Left kidney (tissue), 8 donors: Measurements from ENCODE around the gene UBE2C. TPM values are rescaled to one million over a fixed set of nuclear protein-coding genes. Genes with fewer than 3 reads are reported as not detected.
"Not testable (repeated sequence)": the region's sequence is repeated elsewhere in the genome, so short reads cannot be mapped to it uniquely, and the experiment has no call there.

Experiments used
- DNase-seq: peaks from one replicate; pipeline ENCODE4 v3.0.0-alpha.2; 2013
- long read RNA-seq, 8 donors: transcript quantifications; one replicate each; lab custom pipeline, GENCODE V29; 2026
- polyA plus RNA-seq: library from polyadenylated mRNA; unstranded; fragments of 120-200 nt; gene quantifications from one replicate; pipeline ENCODE4 v1.2.1, GENCODE V29; 2013; ENCODE audit not compliant: insufficient read length

Gene UBE2C
- polyA plus RNA-seq: 84.4 TPM
- long read RNA-seq, donor 1, transcript UBE2C-204 (6 exons, 850 nt): major isoform, 29 of 59 reads
- long read RNA-seq, donor 1, partial matches to known transcripts: 22 of 59 reads
- long read RNA-seq, donor 1, other reads (novel, unspliced or antisense): 5 of 59 reads
- long read RNA-seq, donor 2, transcript UBE2C-204 (6 exons, 850 nt): major isoform, 28 of 36 reads
- long read RNA-seq, donor 2, partial matches to known transcripts: 0 of 36 reads
- long read RNA-seq, donor 2, other reads (novel, unspliced or antisense): 0 of 36 reads
- long read RNA-seq, donor 3, transcript UBE2C-204 (6 exons, 850 nt): major isoform, 30 of 47 reads
- long read RNA-seq, donor 3, partial matches to known transcripts: 13 of 47 reads
- long read RNA-seq, donor 3, other reads (novel, unspliced or antisense): 0 of 47 reads
- long read RNA-seq, donor 4, transcript UBE2C-204 (6 exons, 850 nt): major isoform, 6 of 11 reads
- long read RNA-seq, donor 4, partial matches to known transcripts: 5 of 11 reads
- long read RNA-seq, donor 4, other reads (novel, unspliced or antisense): 0 of 11 reads
- long read RNA-seq, donor 5, transcript UBE2C-204 (6 exons, 850 nt): major isoform, 71 of 101 reads
- long read RNA-seq, donor 5, partial matches to known transcripts: 14 of 101 reads
- long read RNA-seq, donor 5, other reads (novel, unspliced or antisense): 6 of 101 reads
- long read RNA-seq, donor 6, transcript UBE2C-204 (6 exons, 850 nt): major isoform, 57 of 108 reads
- long read RNA-seq, donor 6, partial matches to known transcripts: 39 of 108 reads
- long read RNA-seq, donor 6, other reads (novel, unspliced or antisense): 6 of 108 reads
- long read RNA-seq, donor 7, transcript UBE2C-204 (6 exons, 850 nt): major isoform, 56 of 90 reads
- long read RNA-seq, donor 7, partial matches to known transcripts: 23 of 90 reads
- long read RNA-seq, donor 7, other reads (novel, unspliced or antisense): 6 of 90 reads
- long read RNA-seq, donor 8, transcript UBE2C-204 (6 exons, 850 nt): major isoform, 16 of 16 reads
- long read RNA-seq, donor 8, partial matches to known transcripts: 0 of 16 reads
- long read RNA-seq, donor 8, other reads (novel, unspliced or antisense): 0 of 16 reads

DNA sequence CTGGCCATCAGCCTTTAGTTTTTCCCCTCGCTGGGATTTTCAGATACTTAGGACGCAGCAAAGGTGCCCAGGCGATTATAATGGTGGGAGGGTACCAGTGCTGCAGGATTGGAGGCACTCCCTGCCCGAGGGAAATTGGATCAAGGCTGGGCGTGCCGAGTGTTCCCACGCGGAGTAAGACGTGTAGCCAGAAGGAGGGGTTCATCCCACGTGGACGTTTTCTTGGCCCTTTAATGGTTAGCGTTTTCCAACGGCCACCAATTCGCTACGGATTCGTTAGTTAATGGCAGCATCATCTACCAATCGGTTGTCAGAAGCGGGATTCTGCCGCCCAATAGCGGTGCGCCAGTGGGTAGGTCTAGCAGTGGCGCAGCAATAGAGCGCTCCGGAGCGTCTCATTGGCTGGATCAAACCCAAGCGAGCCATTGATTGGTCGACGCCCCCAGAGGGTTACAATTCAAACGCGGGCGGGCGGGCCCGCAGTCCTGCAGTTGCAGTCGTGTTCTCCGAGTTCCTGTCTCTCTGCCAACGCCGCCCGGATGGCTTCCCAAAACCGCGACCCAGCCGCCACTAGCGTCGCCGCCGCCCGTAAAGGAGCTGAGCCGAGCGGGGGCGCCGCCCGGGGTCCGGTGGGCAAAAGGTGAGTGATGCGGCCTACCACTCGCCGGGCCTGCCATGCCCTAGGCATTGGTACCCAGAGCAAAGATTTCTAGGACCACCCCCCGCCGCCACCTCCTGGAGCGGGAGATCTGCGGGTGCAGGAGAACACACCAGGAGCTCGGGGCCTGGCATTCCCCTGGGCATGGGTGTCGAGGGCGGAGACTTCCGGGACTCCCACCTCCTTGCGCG, at the start of gene UBE2C:
Gene UBE2C (plus strand): TSS at position 488 of the 849 bp plus-strand sequence. CDS start 52 bp downstream, at position 540.
- peak; percentile 100 for DNase-seq

DNA sequence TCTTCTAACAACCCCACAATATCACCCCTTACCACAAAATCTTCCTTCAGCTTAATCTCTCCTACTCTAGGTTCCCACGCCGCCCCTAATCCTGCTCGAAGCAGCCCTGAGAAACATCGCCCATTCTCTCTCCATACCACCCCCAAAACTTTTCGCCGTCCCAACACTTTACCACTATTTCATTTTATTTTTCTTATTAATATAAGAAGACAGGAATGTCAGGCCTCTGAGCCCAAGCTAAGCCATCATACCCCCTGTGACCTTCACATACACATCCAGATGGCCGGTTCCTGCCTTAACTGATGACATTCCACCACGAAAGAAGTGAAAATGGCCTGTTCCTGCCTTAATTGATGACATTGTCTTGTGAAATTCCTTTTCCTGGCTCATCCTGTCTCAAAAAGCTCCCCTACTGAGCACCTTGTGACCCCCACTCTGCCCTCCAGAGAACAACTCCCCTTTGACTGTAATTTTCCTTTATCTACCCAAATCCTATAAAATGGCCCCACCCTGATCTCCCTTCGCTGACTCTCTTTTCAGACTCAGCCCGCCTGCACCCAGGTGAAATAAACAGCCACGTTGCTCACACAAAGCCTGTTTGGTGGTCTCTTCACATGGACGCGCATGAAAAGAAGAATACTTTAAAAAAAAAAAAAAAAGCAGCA, 47.7 kb upstream of the UBE2C start:
- DNase-seq: not testable (repeated sequence)

DNA sequence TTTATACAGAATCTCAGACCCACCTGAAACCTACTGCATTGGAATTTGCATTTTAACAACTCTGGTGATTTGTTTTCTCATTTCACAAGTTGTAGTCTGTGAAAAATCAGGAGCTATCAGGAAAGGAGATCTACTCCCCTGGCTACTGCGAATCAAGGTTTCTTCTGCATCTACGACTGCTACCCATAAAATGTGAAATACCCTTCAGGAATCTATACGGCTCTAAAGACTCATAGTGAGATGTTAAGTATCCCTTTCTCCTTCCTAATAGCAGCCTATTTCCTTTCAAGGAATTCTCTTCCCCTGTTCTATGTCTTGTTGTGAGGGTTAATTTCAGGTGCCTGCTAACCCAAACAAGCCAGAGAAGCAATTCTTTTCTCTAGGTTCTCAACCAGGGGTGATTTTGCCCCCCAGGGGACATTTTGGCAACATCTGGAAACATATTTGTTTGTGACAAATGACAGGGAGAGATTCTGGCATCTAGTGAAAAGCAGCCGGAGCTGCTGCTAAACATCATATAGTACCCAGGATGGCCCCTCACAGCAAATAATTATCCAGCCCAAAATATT, 47.1 kb upstream of the UBE2C start:
- DNase-seq: no peak

DNA sequence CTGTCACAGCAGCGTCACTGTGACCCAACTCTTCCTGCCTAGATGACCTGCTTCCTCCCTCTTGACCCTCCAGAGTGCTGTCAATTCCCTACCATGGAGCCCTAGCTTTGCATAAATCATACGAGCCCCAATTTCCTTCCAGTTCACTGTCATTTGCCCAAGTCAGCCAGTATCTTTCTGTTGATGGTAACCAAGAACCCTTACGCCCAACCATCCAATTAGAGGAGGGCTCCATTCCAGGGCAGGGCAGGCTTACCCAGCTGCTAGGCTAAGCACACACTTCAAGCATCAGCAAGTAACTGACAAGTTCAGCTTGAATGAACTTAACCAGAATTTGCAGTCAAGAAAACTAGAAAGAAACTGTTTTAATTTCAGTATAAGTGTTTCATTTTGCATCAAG, 46.5 kb upstream of the UBE2C start:
- DNase-seq: no peak

DNA sequence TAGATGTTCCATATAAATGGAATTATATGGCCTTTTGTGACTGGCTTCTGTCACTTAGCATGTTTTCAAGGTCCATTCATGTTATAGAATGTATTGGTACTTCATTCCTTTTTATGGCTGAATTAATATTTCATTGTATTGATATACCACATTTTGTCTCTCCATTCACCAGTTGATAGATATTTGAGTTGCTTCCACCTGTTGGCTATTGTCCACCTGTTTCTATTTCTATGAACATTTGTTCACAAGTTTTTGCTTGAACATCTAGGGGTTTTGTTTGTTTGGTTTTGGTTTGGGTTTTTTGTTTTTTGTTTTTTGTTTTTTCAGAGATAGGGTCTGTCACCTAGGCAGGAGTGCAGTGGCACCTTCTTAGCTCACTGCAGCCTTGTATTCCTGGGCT, 44.0 kb upstream of the UBE2C start:
- no peak for DNase-seq

DNA sequence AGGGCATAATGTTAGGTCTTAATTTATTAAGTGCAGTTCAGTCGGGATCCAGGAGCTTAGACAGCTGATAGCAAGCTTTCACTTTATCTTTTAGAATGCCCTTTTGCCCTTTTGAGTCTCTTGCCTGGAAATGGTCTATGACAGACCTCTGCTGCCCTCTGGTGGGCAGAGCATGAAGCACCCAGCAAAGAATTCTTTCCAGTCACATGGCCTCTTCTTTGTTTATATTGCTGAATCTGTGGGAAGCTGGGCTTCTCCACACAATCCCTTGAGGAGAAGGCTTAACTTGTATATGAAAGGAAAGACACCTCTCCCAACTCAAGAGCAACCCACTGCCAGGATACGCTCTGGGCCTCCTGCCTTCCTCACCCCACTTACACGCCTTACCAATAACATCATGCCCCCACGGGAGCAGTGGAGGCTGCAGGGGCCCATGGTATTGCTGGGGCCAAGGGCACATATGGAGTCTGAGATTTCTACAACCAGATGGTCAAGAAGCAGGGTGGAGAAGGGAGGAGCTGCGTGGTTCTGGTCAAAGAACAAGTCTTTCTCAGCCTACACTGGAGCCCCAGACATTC, 41.2 kb upstream of the UBE2C start:
- DNase-seq: peak; percentile 87

DNA sequence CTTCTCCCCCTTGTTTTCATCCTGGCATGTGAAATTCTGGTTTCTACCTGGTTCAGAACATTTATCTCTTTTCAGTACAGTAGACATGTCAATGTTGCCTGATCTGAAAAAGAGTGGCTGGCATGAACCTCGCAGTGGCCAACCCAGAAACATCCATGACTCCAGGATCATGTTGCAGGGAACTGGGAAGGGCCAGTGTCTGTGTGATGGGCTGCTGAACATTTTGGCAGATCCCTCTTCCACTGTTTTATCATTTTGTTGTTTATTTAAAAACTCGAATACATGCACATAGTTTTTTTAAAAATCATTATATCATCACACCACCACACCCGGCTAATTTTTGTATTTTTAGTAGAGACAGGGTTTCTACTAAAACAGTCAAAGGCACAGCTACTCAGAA, 39.8 kb upstream of the UBE2C start:
- DNase-seq: no peak

DNA sequence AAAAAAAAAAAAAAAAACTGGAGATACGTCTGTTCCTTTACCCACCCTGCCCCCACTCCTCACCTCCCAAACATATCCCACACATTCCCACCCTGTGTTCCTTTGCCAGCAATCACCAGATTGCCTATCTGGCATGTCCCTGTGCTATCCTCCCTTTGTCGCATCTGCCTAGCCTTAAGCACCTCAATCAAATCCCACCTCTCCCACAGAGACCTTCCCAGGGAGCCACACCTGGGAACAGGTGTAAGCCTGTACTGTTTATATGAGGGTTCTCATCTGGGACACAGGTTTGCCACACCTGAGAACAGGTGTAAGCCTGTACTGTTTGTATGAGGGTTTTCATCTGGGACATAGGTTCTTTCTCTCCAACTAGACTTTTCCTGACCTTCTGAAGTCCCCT, 37.5 kb upstream of the UBE2C start:
- no peak for DNase-seq

DNA sequence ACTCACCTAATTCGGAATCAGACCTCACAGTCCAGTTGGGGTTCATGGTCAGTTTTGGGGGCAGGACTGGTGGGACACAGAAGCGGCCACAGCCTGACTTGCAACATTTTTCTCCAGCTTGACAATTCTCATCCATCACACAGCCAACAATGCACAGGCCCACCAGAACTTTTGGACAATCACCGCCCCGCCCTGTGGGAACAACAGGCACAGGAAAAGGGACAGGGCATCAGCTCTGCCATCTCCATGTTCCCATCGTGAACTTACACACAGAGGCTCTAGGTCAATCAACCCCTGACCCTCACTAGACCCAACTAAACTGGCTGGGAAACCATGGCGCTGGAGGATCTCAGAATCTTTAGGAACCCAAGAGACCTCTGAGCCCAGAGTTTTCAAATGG, 37.0 kb upstream of the UBE2C start:
- DNase-seq: no peak

DNA sequence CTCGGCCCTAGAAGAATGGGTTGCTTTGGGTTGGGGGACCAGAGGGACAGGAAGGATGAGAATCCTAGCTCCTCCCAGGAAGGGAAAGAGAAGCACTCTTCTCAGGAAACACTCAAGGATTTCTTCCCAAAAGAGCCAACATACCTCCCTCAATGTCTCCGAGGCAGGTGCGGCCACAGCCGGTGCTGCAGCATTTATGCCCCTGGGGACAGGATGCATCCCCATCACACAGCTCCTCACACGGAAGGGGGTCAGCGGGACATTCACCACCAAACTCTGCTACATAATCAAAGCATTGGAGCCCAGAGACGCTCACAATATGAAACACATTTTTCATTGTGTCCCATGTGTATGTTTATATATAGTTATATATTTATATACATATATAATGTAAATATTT, 35.5 kb upstream of the UBE2C start:
- DNase-seq: no peak

DNA sequence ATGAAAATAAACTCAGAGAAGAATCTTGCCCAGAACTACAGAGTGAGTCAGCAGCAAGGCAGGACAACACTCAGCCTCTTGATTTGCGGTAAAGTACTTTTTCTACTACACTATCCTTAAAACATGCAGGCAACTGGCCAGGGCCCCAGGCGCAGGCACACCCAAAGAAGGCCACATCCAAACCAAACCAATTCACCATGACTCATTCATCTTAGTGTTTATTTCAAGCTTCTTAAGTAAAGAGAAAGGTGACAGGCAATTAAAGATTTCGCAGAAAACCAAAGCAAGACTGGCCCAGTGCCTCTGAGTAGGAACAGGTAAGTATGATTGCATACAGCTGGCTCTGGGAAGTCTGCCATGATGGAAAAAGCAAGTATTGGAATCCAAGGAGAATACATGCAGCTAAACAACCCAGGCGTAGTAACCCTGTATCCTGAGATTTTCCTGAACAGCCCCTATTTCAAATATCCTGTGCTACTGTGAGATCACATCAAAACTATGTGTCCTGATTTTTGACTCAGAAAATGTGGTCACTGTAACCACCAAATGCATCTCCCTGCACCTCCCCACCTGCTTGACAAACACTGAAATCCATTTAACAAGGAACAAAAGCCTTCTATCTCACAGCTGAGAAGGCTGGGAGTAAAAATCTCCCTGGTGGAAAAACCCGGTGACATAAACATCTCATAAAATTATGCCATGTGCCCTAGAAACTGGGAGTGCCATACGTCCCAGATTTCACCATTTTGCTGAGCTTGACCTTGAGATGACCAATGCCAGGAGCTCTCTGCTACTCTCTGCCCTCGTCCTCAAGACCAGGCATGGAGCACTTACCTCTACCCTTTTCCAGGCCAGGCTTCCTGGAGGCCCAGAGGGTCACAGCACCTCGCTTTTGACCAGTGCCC, 33.2 kb upstream of the UBE2C start:
- DNase-seq: no peak

DNA sequence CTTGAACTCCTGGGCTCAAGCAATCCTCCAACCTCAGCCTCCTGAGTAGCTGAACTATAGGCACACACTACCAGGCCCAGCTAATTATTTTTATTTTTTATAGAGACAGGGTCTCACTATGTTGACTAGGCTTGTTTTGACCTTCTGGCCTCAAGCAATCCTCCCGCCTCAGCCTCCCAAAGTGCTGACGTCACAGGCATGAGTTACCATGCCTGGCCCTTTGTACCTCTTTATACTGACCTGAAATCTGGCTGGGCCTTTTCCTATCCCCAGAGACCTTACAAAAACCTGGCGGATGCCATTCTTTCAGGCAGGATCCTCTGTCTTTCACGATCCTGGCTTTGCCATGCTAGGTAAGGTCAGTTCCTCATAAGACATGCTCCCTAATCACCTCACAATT, 32.3 kb upstream of the UBE2C start:
- DNase-seq: no peak

DNA sequence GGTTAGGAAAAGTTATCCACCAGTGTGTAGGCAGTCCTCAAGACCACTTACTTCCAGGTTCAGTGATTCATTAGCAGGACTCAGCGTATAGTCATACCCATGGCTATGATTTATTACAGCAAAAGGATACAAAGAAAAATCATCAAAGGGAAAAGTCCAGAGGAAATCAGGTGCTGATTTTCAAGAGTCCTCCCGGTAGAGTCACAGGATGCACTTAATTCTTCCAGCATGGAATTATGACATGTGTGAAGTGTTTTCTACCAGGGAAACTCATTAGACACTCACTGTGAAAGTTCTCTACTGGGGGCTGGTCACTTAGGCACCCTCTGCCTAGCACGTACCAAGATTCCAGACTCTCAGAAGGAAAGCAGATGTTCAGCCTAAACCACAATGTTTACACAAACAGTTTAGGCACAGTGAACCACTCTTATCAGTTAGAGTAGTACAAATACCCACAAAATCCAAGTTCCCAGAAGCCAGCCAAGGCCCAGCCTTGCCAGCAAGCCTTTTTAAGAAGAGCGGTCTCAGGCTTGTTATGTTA, 31.0 kb upstream of the UBE2C start:
- DNase-seq: no peak

DNA sequence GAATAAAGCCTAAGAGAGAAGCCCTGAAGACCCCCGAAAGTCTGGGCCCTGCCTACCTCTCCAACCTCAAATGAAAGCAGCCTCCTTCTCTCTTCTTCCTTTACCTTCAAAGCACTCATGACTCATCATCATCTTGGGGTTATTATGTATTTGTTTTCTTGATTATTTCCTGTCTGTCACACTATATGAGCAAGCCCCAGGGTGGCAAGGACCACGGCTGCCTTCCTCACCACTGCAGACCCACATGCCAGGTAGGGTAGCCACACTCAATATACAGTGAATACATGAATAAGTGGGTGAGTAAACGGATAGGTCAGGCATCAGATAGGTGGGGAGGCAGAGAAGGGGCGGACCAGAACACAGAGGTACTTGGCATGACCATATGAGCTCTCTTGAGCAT, 29.6 kb upstream of the UBE2C start:
- no peak for DNase-seq

DNA sequence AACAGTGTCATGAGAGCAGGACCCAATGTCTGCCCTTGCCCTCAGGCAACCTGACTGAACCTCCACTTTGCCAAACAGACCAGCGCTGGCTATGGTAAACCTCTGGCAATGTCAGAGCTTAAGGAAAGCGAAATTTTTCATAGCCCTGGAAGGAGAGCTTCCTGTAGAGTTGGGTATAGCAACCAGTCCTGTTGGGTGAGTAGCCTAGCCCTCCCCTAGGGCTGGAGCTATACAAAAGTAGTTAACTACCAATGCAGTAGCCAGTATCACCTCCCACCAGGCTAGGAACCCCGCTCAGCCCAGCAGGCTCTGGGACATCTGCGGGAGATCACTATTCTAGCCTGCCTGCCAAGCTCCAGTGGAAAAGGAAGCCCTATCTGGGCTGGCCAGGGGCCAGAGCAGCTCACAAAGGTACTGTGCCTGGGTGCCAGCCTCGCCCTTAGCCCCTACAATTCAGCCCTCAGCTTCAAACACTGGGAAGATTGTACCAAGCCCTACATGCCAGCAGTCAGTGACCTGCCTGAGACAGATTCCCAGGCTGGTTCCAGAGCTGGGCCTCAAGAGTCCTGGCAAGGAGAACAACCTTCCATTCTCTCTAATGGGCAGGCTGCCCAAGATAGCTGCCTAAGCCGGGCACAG, 28.7 kb upstream of the UBE2C start:
- DNase-seq: no peak

DNA sequence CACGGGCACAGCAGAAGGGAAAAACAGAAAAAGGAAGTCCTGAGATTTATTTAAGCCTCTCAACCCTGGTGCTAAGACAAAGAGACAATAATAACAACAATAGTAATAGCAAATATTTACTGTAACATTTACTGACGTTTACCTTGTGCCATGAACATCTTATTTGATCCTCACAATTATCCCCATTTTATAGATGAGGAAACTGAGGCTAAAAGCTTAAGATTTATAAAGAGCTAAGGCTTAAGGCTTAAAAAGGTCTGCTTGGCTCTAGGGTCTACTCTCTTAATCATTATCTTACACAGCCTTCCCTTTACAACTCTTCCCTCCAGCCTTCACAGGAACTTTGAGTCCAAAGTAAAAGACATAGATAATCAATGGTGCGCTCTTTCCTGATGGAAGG, 24.1 kb upstream of the UBE2C start:
- DNase-seq: no peak

DNA sequence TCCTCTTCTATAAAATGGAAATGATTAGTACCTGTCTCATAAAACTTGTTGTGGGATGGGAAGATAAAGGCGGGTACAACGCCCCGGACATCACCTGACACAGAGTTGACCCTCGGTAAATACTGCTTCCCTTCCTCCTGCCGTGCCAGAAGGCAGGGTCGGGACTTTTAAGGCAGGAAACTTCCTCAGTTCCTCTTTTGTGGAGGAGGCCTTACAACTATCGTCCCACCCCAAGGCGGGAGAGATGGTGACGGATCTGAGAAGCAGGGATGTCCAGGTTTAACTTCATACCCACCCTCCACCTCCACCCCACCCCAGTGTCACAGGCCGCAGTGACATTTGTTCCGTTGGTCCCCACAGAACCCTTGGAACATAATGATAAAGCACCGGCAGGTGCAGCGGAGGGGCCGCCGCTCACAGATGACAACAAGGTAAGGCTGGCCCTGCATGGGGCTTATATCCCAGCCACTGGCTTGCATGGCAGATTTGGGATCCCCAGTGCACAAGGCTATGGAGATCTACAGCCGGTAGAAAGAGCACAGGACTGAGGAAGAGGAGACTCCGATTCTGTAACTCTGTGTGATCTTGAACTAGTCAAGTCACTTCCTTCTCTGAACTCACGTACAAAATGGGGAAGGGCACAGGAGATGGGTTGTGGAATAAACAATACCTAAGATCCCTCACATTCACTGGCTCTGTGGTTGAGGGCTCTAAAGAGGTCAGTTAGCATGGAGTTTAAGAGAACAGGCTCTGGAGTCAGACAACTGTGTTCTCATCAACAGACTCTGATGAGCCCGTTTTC, 19.9 kb upstream of the UBE2C start:
- no peak for DNase-seq
